Measurements from ENCODE around the gene ZFAND3.
"Not testable (repeated sequence)": the region's sequence is repeated elsewhere in the genome, so short reads cannot be mapped to it uniquely, and the experiment has no call there.

ZFAND3 gene

DNA sequence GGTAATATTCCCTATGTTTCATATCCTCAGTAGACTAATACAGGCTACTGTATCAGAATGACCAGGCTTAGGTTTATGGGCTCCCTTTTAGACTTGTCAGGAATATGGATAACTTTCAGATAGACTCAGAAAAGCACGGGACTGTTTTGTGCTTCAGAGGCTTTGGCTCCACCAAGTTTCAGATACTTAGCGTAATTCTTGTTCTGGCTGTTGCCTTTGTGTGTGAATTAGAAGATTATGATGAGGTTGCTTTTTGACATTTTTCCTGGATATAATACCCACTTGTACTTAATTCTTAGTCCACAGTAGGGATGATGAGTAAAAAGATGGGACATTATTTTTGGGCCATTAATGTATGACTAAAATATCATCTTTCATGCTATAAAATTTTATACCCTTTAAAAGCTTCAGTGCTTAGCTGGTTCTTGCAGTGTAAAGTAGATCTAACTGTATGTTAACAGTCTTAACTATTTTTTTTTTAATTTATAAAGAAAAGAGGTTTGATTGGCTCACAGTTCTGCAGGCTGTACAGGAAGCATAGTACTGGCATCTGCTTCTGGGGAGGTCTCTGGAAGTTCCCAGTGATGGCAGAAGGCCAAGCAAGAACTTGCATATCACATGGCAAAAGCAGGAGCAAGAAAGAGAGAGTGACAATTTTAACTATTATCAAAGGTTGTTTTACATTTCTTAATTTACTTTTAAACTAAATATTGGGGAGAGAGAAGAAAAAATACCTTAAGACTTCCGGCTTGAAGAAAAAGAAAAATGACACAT is 120.7 kb downstream of the ZFAND3 start:
- Histone ChIP-seq H3K27me3 (ENCODE audit: low read depth) (no peaks in the 10 kb centered on the region), H3K4me1 (peaks cover 26% of the 10 kb centered on the region), H3K4me3 (no peak overlapping the region), H3K9me3 (no peaks in the 10 kb centered on the region), H3K36me3 (replicated peaks) (no peaks in the 10 kb centered on the region)
- in situ Hi-C loops (cut with MboI; ENCODE audit: low sequenced_read_pairs): no loop called here
- DNase-seq (ENCODE audit: low spot score in 2 of 2): no peak

DNA sequence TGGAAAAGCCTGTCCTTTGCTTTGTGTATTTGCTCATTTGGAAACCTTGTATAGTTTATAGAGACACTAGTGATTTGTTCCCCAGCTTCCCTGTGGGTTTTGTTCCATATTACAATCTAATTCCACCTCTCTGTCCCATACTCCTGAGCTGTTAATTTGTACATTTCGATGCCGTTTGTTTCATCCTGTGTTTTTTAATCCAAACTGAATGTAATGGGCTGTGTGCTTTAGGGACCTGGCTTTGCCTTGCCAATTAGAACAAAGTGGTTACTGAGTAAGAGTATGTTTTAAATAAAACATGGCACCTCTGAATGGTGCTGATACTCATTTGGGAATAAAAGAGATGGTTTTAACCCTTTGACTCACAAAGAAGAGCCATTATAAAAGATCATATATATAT is 122.3 kb downstream of the ZFAND3 start:
- Histone ChIP-seq H3K27me3 (ENCODE audit: low read depth) (no peaks in the 10 kb centered on the region), H3K9me3 (no peaks in the 10 kb centered on the region), H3K4me1 (peaks cover 40% of the 10 kb centered on the region), H3K4me3 (no peak overlapping the region), H3K36me3 (replicated peaks) (no peaks in the 10 kb centered on the region)
- in situ Hi-C loops (cut with MboI; ENCODE audit: low sequenced_read_pairs): no loop called here
- DNase-seq (ENCODE audit: low spot score in 2 of 2): no peak

DNA sequence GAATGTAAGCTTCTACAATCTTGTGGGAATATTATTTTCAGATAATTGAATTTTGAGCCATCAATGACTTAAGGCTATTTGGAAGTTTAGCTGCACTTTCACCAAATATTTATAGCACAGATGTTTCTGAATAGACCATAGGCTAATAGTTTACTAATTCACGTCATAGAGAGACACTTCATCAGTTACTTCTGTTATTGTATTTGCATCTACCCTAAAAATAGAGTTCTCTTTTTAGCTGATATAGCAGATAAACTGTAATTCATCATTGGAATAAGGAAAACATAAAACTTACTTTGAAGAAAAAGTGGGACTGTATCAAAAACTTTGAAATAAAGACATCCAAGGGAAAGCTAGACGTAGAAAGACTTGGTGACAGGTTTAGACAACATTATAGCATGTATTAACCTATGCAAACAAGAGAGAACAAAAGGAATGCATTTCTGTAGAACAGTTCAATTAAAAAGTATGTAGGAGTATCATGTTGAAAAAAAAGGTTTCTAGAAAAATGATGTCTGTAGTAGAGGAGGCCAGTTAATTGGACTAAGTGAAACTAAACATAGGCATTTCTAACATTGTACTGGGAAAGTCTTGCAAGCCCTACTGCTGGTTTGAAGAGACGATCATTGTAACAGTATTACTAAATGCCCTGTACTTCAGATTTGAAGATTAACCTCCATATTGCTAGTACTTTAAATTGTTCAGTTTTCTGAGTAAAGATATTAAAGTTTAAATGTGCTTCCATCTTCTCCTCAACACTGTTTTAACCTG is 123.3 kb downstream of the ZFAND3 start:
- in situ Hi-C loops (cut with MboI; ENCODE audit: low sequenced_read_pairs): no loop called here
- H3K4me3 ChIP-seq: no peak overlapping the region
- no peaks in the 10 kb centered on the region for H3K27me3 ChIP-seq (ENCODE audit: low read depth)
- H3K4me1 ChIP-seq: peaks cover 42% of the 10 kb centered on the region
- H3K9me3 ChIP-seq: no peaks in the 10 kb centered on the region
- H3K36me3 ChIP-seq (replicated peaks): no peaks in the 10 kb centered on the region
- DNase-seq (ENCODE audit: low spot score in 2 of 2): peak in 1 of 2 experiments; percentile 58

DNA sequence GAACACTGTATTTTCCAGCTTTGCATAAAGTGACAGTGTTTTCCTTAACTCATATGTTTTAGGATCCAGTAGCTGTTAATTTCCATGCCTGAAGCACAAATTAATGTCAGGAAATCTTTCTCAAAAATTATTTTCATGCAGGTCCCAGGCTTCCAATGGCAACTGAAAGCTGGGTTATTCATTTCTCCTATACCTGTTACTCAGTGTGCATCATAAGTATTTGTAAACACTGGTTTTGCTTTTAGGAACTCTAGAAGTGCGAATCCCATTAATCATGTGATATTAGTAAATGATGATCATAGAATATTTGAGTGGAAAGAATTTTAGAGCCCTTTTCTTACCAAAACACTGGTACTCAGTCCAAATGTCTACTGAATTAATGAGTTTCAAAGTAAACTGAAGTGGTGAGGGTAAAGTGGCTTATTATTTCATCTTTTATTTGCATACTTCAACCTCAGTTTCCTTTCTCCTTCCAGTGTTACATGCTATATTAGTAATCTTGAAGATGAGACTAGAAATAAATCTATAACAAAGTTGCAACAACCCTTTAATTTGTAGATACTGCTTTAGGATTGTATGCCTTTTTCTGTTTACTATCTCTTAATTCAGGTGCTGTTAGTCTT is 124.0 kb downstream of the ZFAND3 start:
- Histone ChIP-seq H3K36me3 (replicated peaks) (no peaks in the 10 kb centered on the region), H3K27me3 (ENCODE audit: low read depth) (no peaks in the 10 kb centered on the region), H3K9me3 (no peaks in the 10 kb centered on the region), H3K4me1 (peaks cover 42% of the 10 kb centered on the region), H3K4me3 (no peak overlapping the region)
- in situ Hi-C loops (cut with MboI; ENCODE audit: low sequenced_read_pairs): no loop called here
- no peak for DNase-seq (ENCODE audit: low spot score in 2 of 2)

DNA sequence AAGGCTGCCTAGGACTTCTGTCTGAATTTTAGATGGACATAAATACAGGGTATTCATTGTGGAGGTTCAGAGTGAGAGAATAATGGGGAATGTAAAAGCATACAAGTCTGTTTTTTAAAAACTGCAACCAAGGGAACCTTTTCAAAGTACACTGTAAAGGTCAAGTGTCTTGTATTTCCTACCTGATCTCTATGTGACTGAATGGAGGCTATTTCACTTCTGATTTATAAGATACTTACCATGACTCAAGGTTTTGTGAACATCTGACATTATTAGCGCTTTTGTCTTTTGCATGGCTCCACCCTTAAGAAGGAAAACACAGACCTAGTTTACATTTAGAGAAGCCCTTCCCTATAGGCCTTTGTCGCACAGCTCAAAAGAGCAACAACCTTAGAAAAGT is 126.5 kb downstream of the ZFAND3 start:
- Histone ChIP-seq H3K27me3 (ENCODE audit: low read depth) (no peaks in the 10 kb centered on the region), H3K36me3 (replicated peaks) (no peaks in the 10 kb centered on the region), H3K9me3 (no peaks in the 10 kb centered on the region), H3K4me1 (peaks cover 38% of the 10 kb centered on the region), H3K4me3 (no peak overlapping the region)
- peak in 1 of 2 experiments; percentile 53 for DNase-seq (ENCODE audit: low spot score in 2 of 2)
- in situ Hi-C loops (cut with MboI; ENCODE audit: low sequenced_read_pairs): no loop called here

DNA sequence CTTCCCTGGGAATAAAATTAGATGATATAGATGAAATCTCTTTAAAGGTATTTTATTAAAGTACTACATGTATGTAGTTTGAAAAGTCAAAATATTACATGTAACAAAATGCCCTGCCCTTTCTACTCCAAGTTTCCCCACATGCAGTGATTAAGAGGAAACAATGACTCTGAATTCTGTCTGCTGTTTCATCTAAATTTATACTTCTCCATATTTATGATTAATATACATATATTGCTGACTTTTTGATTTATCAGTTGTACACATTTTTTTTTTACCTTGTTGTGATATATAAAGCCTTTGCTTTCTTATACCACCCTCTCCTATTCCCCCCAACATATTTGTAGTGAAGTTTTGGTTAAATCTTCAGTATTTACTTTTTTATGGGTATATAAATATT is 127.9 kb downstream of the ZFAND3 start:
- Histone ChIP-seq H3K9me3 (no peaks in the 10 kb centered on the region), H3K4me3 (no peak overlapping the region), H3K27me3 (ENCODE audit: low read depth) (no peaks in the 10 kb centered on the region), H3K36me3 (replicated peaks) (no peaks in the 10 kb centered on the region), H3K4me1 (peaks cover 25% of the 10 kb centered on the region)
- in situ Hi-C loops (cut with MboI; ENCODE audit: low sequenced_read_pairs): no loop called here
- DNase-seq (ENCODE audit: low spot score in 2 of 2): no peak

DNA sequence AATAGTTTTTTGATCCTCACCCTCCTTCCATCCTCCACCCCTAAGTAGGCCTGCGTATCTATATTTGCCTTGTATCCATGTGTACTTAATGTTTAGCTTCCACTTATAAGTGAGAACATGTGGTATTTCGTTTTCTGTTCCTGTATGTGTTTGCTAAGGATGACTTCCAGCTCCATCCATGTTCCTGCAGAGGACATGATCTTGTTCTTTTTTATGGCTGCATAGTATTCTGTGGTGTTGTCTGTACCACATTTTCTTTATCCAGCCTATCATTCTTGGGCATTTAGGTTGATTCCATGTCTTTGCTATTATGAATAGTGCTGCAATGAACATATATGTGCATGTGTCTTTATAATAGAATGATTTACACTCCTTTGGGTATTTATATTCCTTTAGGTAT is 129.1 kb downstream of the ZFAND3 start:
- in situ Hi-C loops (cut with MboI; ENCODE audit: low sequenced_read_pairs); H3K4me3 ChIP-seq; H3K27me3 ChIP-seq (ENCODE audit: low read depth); H3K9me3 ChIP-seq; DNase-seq (ENCODE audit: low spot score in 2 of 2); H3K36me3 ChIP-seq (replicated peaks): not testable (repeated sequence)
- peaks cover 15% of the 10 kb centered on the region for H3K4me1 ChIP-seq

DNA sequence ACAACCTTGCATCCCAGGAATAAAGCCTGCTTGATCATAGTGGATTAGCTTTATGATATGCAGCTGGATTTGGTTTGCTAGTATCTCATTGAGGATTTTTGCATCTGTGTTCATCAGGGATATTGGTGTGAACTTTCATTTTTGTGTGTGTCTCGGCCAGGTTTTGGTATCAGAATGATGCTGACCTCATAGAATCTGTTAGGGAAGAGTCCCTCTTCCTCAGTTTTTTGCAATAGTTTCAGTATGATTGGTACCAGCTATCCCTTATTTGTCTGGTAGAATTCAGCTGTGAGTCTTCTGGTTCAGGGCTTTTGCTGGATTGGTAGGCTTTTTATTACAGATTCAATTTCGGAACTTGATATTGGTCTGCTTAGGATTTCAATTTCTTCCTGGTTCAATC is 132.5 kb downstream of the ZFAND3 start:
- in situ Hi-C loops (cut with MboI; ENCODE audit: low sequenced_read_pairs): no loop called here
- Histone ChIP-seq H3K9me3 (no peaks in the 10 kb centered on the region), H3K36me3 (replicated peaks) (no peaks in the 10 kb centered on the region), H3K27me3 (ENCODE audit: low read depth) (no peaks in the 10 kb centered on the region), H3K4me3 (no peak overlapping the region), H3K4me1 (no peaks in the 10 kb centered on the region; the same call in 1 of the 2 replicates)
- DNase-seq (ENCODE audit: low spot score in 2 of 2): no peak

DNA sequence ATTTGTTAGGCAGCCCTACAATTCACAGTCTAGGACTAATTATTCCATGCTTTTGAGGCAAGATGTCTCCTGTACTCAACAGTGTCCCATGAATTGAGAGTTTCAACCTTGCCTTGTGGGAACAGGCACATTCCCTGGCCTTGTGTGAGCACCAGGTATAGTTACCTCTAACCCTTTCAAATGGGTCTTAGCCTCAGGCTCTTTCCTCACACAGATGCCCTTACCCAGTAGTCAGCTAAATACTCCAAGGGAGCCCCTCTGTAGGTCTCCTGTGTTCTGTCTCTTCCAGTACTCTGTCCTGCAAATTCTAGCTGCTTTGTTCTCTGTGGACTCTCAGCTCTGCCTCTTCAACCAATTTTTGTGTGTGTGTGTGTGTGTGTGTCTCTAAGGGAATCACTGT is 135.3 kb downstream of the ZFAND3 start:
- Histone ChIP-seq H3K4me1 (peaks cover 5% of the 10 kb centered on the region; the same call in 1 of the 2 replicates), H3K36me3 (replicated peaks) (no peaks in the 10 kb centered on the region), H3K4me3 (no peak overlapping the region), H3K27me3 (ENCODE audit: low read depth) (no peaks in the 10 kb centered on the region), H3K9me3 (no peaks in the 10 kb centered on the region)
- in situ Hi-C loops (cut with MboI; ENCODE audit: low sequenced_read_pairs): no loop called here
- no peak for DNase-seq (ENCODE audit: low spot score in 2 of 2)

DNA sequence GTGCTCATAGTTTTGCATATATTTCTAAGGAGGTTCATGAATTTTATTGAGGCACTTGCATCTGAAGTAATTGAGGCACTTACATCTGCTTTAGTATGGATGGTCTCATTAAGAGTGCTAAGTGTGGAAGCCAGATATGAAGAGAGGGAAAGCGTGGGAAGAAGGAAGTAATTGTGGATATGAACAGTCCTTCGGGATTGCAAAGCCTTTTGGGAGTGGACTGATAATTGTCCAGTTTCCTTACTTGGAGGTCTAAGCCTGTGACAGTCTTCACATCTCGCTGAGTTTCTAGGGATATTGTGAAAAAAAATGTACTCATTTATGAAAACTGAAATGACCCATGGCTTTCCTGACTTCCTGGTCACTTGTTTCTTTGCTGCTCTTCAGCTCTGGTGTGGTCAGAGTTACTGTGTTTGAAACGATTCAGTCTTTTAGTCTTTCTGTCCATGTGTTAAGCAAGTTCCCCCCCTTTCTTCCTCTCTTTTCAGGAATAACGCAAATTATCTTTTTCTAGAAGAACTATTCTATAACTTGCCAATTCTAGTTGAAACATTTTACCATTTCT is 137.3 kb downstream of the ZFAND3 start:
- no peak overlapping the region for H3K4me3 ChIP-seq
- no peaks in the 10 kb centered on the region for H3K9me3 ChIP-seq
- in situ Hi-C loops (cut with MboI; ENCODE audit: low sequenced_read_pairs): no loop called here
- H3K4me1 ChIP-seq: peaks cover 5% of the 10 kb centered on the region; the same call in 1 of the 2 replicates
- H3K27me3 ChIP-seq (ENCODE audit: low read depth): no peaks in the 10 kb centered on the region
- DNase-seq (ENCODE audit: low spot score in 2 of 2): no peak
- no peaks in the 10 kb centered on the region for H3K36me3 ChIP-seq (replicated peaks)

DNA sequence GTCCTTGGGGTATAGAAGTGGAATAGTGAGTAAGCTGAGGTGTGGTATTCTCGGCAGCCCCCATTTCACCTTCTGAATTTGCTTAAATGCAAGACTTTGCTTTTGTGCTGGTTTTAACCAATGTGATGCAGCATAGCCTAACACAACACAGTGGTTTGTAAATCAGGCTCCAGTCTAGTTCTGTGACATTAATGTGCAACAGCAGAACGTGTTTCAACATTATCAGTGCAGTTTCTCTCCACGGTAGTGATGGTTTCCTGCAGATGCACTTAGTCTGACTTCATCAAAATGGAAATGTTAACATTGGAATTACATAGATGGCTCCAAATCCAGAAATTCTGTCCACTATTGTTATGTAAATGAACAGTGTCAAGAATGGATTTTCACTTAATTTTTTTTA is 139.5 kb downstream of the ZFAND3 start:
- in situ Hi-C loops (cut with MboI; ENCODE audit: low sequenced_read_pairs): no loop called here
- peaks cover 5% of the 10 kb centered on the region; the same call in 1 of the 2 replicates for H3K4me1 ChIP-seq
- H3K27me3 ChIP-seq (ENCODE audit: low read depth): no peaks in the 10 kb centered on the region
- no peaks in the 10 kb centered on the region for H3K9me3 ChIP-seq
- H3K4me3 ChIP-seq: no peak overlapping the region
- no peak for DNase-seq (ENCODE audit: low spot score in 2 of 2)
- no peaks in the 10 kb centered on the region for H3K36me3 ChIP-seq (replicated peaks)

DNA sequence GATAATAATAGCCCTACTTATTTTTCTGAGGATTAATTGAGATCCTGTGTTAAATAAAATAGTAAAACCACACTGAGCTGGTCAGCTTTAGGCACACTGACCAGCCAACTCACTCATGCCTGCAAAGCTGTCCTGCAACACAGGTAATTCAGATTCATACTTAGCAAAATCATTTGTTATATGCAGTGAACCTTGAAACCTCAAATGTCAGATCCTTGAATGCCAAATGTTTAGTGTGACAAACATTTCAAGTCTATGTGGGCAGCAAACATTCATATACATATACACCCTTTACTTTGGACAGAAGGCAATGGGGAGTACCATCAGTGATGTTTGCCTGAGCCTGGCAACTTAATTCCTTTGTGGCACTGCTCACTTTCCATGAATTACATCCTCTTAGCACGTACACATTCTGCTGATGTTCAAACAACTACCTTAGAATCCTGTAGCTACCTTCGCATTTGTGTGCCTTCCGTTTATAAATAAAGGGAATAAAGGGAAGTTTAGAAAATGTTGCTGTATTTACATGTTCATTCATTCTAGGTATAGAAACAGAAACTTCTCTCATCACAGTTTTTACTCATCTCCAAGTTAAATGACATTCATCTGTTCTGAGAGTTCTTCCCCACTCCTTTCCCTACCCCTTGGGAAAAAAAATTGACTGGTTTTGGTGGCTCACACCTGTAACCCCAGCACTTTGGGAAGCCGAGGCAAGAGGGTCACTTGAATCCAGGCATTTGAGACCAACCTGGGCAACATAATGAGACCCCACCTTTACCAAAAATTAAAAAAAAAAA is 140.8 kb downstream of the ZFAND3 start:
- Histone ChIP-seq H3K9me3 (no peaks in the 10 kb centered on the region), H3K36me3 (replicated peaks) (no peaks in the 10 kb centered on the region), H3K27me3 (ENCODE audit: low read depth) (no peaks in the 10 kb centered on the region), H3K4me3 (no peak overlapping the region), H3K4me1 (peaks cover 5% of the 10 kb centered on the region; the same call in 1 of the 2 replicates)
- in situ Hi-C loops (cut with MboI; ENCODE audit: low sequenced_read_pairs): no loop called here
- no peak for DNase-seq (ENCODE audit: low spot score in 2 of 2)

DNA sequence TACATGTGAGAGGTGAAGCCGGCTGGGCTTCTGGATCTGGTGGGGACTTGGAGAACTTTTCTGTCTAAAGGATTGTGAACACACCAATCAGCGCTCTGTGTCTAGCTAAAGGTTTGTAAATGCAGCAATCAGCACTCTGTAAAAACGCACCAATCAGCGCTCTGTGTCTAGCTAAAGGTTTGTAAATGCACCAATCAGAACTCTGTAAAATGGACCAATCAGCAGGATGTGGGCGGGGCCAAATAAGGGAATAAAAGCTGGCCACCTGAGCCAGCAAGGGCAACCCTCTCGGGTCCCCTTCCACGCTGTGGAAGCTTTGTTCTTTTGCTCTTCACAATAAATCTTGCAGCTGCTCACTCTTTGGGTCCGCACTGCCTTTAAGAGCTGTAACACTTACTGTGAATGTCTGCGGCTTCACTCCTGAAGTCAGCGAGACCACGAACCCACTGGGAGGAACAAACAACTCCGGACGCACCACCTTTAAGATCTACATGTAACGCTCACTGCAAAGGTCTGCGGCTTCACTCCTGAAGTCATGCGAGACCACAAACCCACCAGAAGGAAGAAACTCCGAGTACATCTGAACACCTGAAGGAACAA is 143.1 kb downstream of the ZFAND3 start:
- H3K4me1 ChIP-seq; H3K27me3 ChIP-seq (ENCODE audit: low read depth); H3K9me3 ChIP-seq; H3K4me3 ChIP-seq; in situ Hi-C loops (cut with MboI; ENCODE audit: low sequenced_read_pairs); H3K36me3 ChIP-seq (replicated peaks); DNase-seq (ENCODE audit: low spot score in 2 of 2): not testable (repeated sequence)
